Fibroblast of lung (primary cell): Measurements from ENCODE around the gene OR5AU1.

Experiments
- EZH2 ChIP-seq: IDR thresholded peaks from 2 replicates; pipeline ENCODE4 v1.5.1; 2012; ENCODE audit warnings: low read length, control low read depth, mild to moderate bottlenecking; ENCODE audit errors: missing control alignments
- TF ChIP-seq, protein P1 (sequence below), 2 donors: IDR thresholded peaks in 1 of 2; conservative IDR thresholded peaks in 1 of 2; 1 replicate in 1 of 2; 2 replicates in 1 of 2; pipeline ENCODE4 v1.5.1; 2011 to 2012; ENCODE audit warnings: low read length in 2 of 2, control low read depth in 1 of 2, inconsistent platforms in 1 of 2, low read depth in 1 of 2, mild to moderate bottlenecking in 1 of 2

DNA sequence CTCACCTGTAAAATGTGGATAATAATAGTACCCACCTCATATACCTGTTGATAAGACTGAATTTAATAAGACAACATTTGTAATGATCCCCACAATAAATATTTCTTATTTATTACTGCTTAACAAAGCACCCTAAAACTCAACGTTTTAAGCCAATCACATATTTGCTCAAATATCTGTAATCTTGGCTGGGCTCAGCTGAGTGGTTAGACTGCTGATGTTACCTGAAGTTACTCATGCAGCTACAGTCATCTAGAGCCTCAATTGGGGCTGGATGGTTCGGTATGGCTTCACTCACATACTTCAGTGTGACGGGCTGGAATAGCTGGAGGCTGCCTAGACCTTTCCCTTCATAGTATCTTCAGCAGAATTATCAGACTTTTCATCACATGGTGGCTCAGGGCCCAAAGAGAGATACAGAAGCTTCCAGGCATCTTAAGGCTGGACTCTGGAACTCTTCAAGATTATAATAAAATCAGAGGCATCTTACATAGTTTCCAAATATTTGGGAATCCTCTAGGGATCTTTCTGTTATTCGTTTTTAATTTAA is 4.3 kb upstream of the OR5AU1 start:
- no peak for TF ChIP-seq EZH2
- TF ChIP-seq, protein P1, sequence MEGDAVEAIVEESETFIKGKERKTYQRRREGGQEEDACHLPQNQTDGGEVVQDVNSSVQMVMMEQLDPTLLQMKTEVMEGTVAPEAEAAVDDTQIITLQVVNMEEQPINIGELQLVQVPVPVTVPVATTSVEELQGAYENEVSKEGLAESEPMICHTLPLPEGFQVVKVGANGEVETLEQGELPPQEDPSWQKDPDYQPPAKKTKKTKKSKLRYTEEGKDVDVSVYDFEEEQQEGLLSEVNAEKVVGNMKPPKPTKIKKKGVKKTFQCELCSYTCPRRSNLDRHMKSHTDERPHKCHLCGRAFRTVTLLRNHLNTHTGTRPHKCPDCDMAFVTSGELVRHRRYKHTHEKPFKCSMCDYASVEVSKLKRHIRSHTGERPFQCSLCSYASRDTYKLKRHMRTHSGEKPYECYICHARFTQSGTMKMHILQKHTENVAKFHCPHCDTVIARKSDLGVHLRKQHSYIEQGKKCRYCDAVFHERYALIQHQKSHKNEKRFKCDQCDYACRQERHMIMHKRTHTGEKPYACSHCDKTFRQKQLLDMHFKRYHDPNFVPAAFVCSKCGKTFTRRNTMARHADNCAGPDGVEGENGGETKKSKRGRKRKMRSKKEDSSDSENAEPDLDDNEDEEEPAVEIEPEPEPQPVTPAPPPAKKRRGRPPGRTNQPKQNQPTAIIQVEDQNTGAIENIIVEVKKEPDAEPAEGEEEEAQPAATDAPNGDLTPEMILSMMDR (conservative IDR thresholded peaks at IDR 0.05 in 1 of 2, IDR thresholded peaks at IDR 0.05 in 1 of 2; ENCODE audit: low read depth in 1 of 2, low read length in 2 of 2), result no peak
